ENCODE measurements around the gene MAPK1IP1L. TPM values are rescaled to one million over a fixed set of nuclear protein-coding genes. Genes with fewer than 3 reads are reported as not detected.

The MAPK1IP1L gene
- total and polyA plus RNA-seq, 2 of the 13 experiments (the other 11 are each of a cell fraction or from before 2014, with no cell fraction given) = 27.8 to 68.4 TPM

DNA sequence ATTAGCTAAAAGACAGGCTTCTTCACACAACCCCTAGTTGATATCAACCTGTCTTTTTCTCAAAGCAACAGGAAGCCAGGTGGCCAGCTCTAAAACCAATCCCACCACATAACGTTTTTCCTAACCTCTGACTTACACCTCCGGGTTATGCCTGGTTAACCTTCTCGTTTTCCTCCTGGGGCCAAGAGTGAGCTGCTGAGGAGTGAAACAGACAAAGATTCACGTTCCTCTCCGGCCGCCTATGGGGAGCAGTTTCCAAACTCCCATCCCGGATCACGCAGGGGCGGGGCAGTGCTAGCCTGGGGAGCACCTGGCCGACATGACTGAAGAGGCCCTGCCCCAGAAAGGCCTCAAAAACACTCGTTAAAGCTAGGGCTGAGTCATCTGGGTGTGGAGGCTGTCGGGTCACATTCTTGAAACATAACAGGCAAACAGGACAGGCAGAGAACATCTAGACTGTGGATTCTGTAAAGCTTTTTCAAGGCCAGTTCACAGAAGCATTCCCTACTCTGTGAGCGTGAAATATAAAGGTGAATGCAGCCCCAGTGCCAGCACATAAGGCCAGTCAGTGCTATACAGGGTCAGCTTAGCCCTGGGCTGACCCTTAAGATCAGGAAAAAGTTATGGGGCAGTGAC lies 51.7 kb downstream of the MAPK1IP1L start (continued):
- TF ChIP-seq SP1 (IDR thresholded peaks at IDR 0.05) (no peak), SP1 (CRISPR knock-in tag; IDR thresholded peaks at IDR 0.05) (0 out of 2 replicates have a peak, but pooled peaks have one; percentile 28), KAT7 (CRISPR knock-in tag; IDR thresholded peaks at IDR 0.05; ENCODE audit: borderline replicate concordance) (no peak), CHD4 (IDR thresholded peaks at IDR 0.05; ENCODE audit: borderline replicate concordance, low read length) (no peak), RAD51 (IDR thresholded peaks at IDR 0.05; ENCODE audit: borderline replicate concordance) (no peak), ZNF251 (CRISPR knock-in tag; IDR thresholded peaks at IDR 0.05) (no peak), TOE1 (CRISPR knock-in tag; IDR thresholded peaks at IDR 0.05) (no peak), FOXM1 (CRISPR knock-in tag; IDR thresholded peaks at IDR 0.05) (0 out of 2 replicates have a peak, but pooled peaks have one; percentile 58), ZNF430 (CRISPR knock-in tag; IDR thresholded peaks at IDR 0.05) (no peak; the same call in 1 of the 2 replicates), ZNF558 (CRISPR knock-in tag; IDR thresholded peaks at IDR 0.05; ENCODE audit: borderline replicate concordance) (no peak), ZNF660 (CRISPR knock-in tag; IDR thresholded peaks at IDR 0.05; ENCODE audit: borderline replicate concordance, low read depth) (no peak), MED13 (CRISPR knock-in tag; IDR thresholded peaks at IDR 0.05) (no peak), GABPA (IDR thresholded peaks at IDR 0.05; ENCODE audit: low read depth, low read length) (no peak), GABPA (CRISPR knock-in tag; IDR thresholded peaks at IDR 0.05; ENCODE audit: low read depth) (peak; percentile 54), MLLT10 (CRISPR knock-in tag; IDR thresholded peaks at IDR 0.05) (no peak), MEIS2 (CRISPR knock-in tag; IDR thresholded peaks at IDR 0.05) (peak; percentile 81; the same call in 1 of the 2 replicates), IKZF1 (IDR thresholded peaks at IDR 0.05) (no peak), MYC (CRISPR knock-in tag; IDR thresholded peaks at IDR 0.05; ENCODE audit: borderline replicate concordance) (peak; percentile 74; the same call in 1 of the 2 replicates), MAFG (CRISPR knock-in tag; IDR thresholded peaks at IDR 0.05) (no peak), ZC3H4 (CRISPR knock-in tag; IDR thresholded peaks at IDR 0.05; ENCODE audit: borderline replicate concordance) (no peak), HOXA3 (CRISPR knock-in tag; IDR thresholded peaks at IDR 0.05) (peak; percentile 91), ZNF839 (CRISPR knock-in tag; IDR thresholded peaks at IDR 0.05; ENCODE audit: borderline replicate concordance) (no peak), ZNF33A (CRISPR knock-in tag; IDR thresholded peaks at IDR 0.05; ENCODE audit: borderline replicate concordance) (no peak), HNRNPH1 (optimal IDR thresholded peaks at IDR 0.05; ENCODE audit: low read depth, low read length) (no peak)
- TF ChIP-seq, protein P1, sequence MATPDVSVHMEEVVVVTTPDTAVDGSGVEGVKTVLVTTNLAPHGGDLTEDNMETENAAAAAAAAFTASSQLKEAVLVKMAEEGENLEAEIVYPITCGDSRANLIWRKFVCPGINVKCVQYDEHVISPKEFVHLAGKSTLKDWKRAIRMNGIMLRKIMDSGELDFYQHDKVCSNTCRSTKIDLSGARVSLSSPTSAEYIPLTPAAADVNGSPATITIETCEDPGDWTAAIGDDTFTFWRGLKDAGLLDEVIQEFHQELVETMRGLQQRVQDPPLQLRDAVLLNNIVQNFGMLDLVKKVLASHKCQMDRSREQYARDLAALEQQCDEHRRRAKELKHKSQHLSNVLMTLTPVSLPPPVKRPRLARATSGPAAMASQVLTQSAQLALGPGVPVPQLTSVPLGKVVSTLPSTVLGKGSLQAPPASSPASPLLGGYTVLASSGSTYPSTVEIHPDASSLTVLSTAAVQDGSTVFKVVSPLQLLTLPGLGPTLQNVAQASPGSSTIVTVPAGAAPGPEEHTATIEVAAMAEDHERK (CRISPR knock-in tag; IDR thresholded peaks at IDR 0.05; ENCODE audit: low read depth) = no peak
- TF ChIP-seq, protein P2, sequence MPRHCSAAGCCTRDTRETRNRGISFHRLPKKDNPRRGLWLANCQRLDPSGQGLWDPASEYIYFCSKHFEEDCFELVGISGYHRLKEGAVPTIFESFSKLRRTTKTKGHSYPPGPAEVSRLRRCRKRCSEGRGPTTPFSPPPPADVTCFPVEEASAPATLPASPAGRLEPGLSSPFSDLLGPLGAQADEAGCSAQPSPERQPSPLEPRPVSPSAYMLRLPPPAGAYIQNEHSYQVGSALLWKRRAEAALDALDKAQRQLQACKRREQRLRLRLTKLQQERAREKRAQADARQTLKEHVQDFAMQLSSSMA (CRISPR knock-in tag; IDR thresholded peaks at IDR 0.05) = no peak
- TF ChIP-seq, protein P3, sequence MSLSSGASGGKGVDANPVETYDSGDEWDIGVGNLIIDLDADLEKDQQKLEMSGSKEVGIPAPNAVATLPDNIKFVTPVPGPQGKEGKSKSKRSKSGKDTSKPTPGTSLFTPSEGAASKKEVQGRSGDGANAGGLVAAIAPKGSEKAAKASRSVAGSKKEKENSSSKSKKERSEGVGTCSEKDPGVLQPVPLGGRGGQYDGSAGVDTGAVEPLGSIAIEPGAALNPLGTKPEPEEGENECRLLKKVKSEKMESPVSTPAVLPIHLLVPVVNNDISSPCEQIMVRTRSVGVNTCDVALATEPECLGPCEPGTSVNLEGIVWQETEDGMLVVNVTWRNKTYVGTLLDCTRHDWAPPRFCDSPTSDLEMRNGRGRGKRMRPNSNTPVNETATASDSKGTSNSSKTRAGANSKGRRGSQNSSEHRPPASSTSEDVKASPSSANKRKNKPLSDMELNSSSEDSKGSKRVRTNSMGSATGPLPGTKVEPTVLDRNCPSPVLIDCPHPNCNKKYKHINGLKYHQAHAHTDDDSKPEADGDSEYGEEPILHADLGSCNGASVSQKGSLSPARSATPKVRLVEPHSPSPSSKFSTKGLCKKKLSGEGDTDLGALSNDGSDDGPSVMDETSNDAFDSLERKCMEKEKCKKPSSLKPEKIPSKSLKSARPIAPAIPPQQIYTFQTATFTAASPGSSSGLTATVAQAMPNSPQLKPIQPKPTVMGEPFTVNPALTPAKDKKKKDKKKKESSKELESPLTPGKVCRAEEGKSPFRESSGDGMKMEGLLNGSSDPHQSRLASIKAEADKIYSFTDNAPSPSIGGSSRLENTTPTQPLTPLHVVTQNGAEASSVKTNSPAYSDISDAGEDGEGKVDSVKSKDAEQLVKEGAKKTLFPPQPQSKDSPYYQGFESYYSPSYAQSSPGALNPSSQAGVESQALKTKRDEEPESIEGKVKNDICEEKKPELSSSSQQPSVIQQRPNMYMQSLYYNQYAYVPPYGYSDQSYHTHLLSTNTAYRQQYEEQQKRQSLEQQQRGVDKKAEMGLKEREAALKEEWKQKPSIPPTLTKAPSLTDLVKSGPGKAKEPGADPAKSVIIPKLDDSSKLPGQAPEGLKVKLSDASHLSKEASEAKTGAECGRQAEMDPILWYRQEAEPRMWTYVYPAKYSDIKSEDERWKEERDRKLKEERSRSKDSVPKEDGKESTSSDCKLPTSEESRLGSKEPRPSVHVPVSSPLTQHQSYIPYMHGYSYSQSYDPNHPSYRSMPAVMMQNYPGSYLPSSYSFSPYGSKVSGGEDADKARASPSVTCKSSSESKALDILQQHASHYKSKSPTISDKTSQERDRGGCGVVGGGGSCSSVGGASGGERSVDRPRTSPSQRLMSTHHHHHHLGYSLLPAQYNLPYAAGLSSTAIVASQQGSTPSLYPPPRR (CRISPR knock-in tag; IDR thresholded peaks at IDR 0.05; ENCODE audit: borderline replicate concordance) = peak; percentile 60; the same call in 1 of the 2 replicates

All from HepG2 (cell line).